Endothelial cell of umbilical vein (primary cell): Measurements from ENCODE around the gene TNFAIP1. TPM values are rescaled to one million over a fixed set of nuclear protein-coding genes. Genes with fewer than 3 reads are reported as not detected.

Experiments
- BruUV-seq: library from RNA; stranded (reverse); fragments of 400-500 nt; replicated peaks from 2 replicates; lab custom pipeline; 2021; lab: Mats Ljungman, UMichigan
- CTCF ChIA-PET: fragments of 300-600, 350-600 bp; sonication (Branson Sonifier 250); formaldehyde crosslinking; loops from one replicate; lab custom pipeline; 2021; ENCODE audit warnings: antibody characterized with exemption, inconsistent platforms; lab: Charles Lee
- POLR2A ChIA-PET: fragments of 300-600, 350-600 bp; sonication (Branson Sonifier 250); formaldehyde crosslinking; loops from one replicate; lab custom pipeline; 2021; ENCODE audit warnings: antibody characterized with exemption, inconsistent platforms; lab: Charles Lee
- DNase-seq: peaks from one replicate; pipeline ENCODE4 v3.0.0-alpha.2; 2011; ENCODE audit warnings: low read depth, low spot score
- FAIRE-seq: peaks from 2 replicates; lab custom pipeline; 2011; peaks lifted over from hg19 to GRCh38; lab: Jason Lieb, UNC
- H2AFZ ChIP-seq: 2 replicates; pipeline ENCODE4 v1.6.0; 2012; ENCODE audit warnings: low read depth, low read length, control low read depth, inconsistent platforms
- H3K27ac ChIP-seq: 2 replicates; pipeline ENCODE4 v1.5.1; 2011; ENCODE audit warnings: low read depth, mild to moderate bottlenecking, control low read depth, low read length, moderate library complexity; ENCODE audit not compliant: insufficient read depth
- H3K27me3 ChIP-seq, 2 experiments: 2 replicates each; pipeline versions ENCODE4 v1.6.0 to v1.6.1; 2011; ENCODE audit warnings: low read length in 2 of 2, mixed read lengths in 1 of 2; ENCODE audit not compliant: control insufficient read depth in 2 of 2, insufficient read depth in 2 of 2
- H3K36me3 ChIP-seq, 2 experiments: 2 replicates in 1 of 2; 3 replicates in 1 of 2; pipeline ENCODE4 v1.5.1; 2011; ENCODE audit warnings: low read length in 2 of 2, mild to moderate bottlenecking in 1 of 2, moderate library complexity in 1 of 2; ENCODE audit not compliant: control insufficient read depth in 2 of 2, insufficient read depth in 2 of 2; ENCODE audit errors: extremely low read depth in 1 of 2
- H3K4me1 ChIP-seq: 3 replicates; pipeline ENCODE4 v1.5.1; 2011; ENCODE audit warnings: mild to moderate bottlenecking, low read length; ENCODE audit not compliant: control insufficient read depth, insufficient read depth; ENCODE audit errors: extremely low read depth
- H3K4me2 ChIP-seq: 2 replicates; pipeline ENCODE4 v1.6.1; 2011; ENCODE audit warnings: low read length, control low read depth, mixed read lengths; ENCODE audit not compliant: insufficient read depth
- H3K4me3 ChIP-seq, 3 experiments: fragments of 200-600 bp in 1 of 3; sonication (generic), shearing (Covaris generic) in 1 of 3; replicated peaks in 1 of 3; 2 replicates each; pipeline ENCODE4 v1.5.1; 2011 to 2016; ENCODE audit warnings: control low read depth in 3 of 3, low read length in 3 of 3, mild to moderate bottlenecking in 2 of 3, inconsistent platforms in 1 of 3, low read depth in 1 of 3, moderate library complexity in 1 of 3; ENCODE audit not compliant: insufficient read depth in 1 of 3
- H3K79me2 ChIP-seq: 2 replicates; pipeline ENCODE4 v1.6.0; 2012; ENCODE audit warnings: low read length, inconsistent platforms; ENCODE audit not compliant: control insufficient read depth, insufficient read depth
- H3K9ac ChIP-seq: replicated peaks from 2 replicates; pipeline ENCODE3; 2011; ENCODE audit warnings: low read length, control low read depth; ENCODE audit not compliant: insufficient read depth; ENCODE audit errors: extremely low read depth
- H3K9me1 ChIP-seq: replicated peaks from 3 replicates; pipeline ENCODE4 v1.6.0; 2011; ENCODE audit warnings: mild to moderate bottlenecking, low read length; ENCODE audit not compliant: control insufficient read depth, insufficient read depth; ENCODE audit errors: extremely low read depth
- H3K9me3 ChIP-seq: replicated peaks from 2 replicates; pipeline ENCODE4 v1.5.1; 2012; ENCODE audit warnings: low read length, inconsistent platforms; ENCODE audit not compliant: control insufficient read depth, insufficient read depth
- H4K20me1 ChIP-seq: replicated peaks from 2 replicates; pipeline ENCODE3; 2011; ENCODE audit warnings: mild to moderate bottlenecking, low read length; ENCODE audit not compliant: control insufficient read depth, insufficient read depth; ENCODE audit errors: extremely low read depth
- FOS ChIP-seq: IDR thresholded peaks from 2 replicates; pipeline ENCODE4 v1.6.1; 2011; ENCODE audit warnings: mild to moderate bottlenecking, low read length, moderate library complexity, borderline replicate concordance; ENCODE audit not compliant: insufficient read depth
- dilution Hi-C: fragments of 300-500 bp; cut with MboI; formaldehyde crosslinking; loops from one replicate; pipeline ENCODE4 v1.15.0; 2019; ENCODE audit warnings: low sequenced_read_pairs; ENCODE audit not compliant: extremely low pct_ligation_motif_present
- intact Hi-C: fragments of 100-400 bp; cut with micrococcal nuclease; formaldehyde crosslinking; loops from one replicate; pipeline ENCODE4 v1.10.0; 2022
- polyA plus RNA-seq, 4 experiments: library from polyadenylated mRNA; depleted of rRNA in 3 of 4; stranded (reverse) in 3 of 4; unstranded in 1 of 4; fragments of >200 nt; gene quantifications; 2 replicates each; pipeline versions ENCODE4 v1.2.1 to v1.2.3, GENCODE V29; 2011 to 2012; ENCODE audit warnings: missing spikeins in 1 of 4
- total RNA-seq: library from RNA; stranded (reverse); gene quantifications from 2 replicates; pipeline ENCODE4 v1.2.3, GENCODE V29; 2021
- TF ChIP-seq, protein P1 (sequence below), 2 donors: IDR thresholded peaks; 1 replicate in 1 of 2; 2 replicates in 1 of 2; pipeline ENCODE4 v1.5.1; 2011; ENCODE audit warnings: low read length in 2 of 2, mild to moderate bottlenecking in 2 of 2, moderate library complexity in 2 of 2, control low read depth in 1 of 2, inconsistent platforms in 1 of 2, low read depth in 1 of 2; ENCODE audit not compliant: insufficient read depth in 1 of 2; ENCODE audit errors: extremely low read depth in 1 of 2

TNFAIP1 gene
- total and polyA plus RNA-seq, 2 donors (not counting 3 experiments of a cell fraction or from before 2014, with no cell fraction given): 85.7 to 89.6 TPM

DNA sequence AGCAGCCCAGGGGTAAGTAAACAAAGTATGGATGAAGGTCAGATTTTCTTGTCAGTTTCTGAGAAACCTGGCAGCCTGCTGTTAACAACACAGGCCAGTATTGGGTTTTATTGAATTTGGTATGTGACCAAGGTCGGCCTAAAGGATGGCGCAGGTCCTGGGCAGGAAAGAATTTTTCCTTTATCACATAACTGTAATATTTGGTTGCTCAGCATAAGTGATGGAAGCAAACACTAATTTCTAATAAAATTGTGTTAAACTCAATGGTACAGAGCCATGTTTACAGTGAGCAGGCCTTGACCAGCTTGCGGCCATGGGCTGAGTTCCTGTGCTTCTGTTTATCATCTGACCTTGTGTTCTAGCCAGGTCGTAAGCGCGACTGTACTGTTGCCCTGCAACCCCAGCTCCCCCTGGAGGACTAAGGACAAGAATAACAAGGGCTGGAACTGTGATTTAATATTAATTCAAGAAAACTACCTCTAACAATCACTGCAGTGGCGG is 11.2 kb downstream of the TNFAIP1 start:
- H3K4me3 ChIP-seq: no peak overlapping the region
- BruUV-seq: no TSS peak
- TF ChIP-seq, protein P1, sequence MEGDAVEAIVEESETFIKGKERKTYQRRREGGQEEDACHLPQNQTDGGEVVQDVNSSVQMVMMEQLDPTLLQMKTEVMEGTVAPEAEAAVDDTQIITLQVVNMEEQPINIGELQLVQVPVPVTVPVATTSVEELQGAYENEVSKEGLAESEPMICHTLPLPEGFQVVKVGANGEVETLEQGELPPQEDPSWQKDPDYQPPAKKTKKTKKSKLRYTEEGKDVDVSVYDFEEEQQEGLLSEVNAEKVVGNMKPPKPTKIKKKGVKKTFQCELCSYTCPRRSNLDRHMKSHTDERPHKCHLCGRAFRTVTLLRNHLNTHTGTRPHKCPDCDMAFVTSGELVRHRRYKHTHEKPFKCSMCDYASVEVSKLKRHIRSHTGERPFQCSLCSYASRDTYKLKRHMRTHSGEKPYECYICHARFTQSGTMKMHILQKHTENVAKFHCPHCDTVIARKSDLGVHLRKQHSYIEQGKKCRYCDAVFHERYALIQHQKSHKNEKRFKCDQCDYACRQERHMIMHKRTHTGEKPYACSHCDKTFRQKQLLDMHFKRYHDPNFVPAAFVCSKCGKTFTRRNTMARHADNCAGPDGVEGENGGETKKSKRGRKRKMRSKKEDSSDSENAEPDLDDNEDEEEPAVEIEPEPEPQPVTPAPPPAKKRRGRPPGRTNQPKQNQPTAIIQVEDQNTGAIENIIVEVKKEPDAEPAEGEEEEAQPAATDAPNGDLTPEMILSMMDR (IDR thresholded peaks at IDR 0.05; ENCODE audit: extremely low read depth in 1 of 2, insufficient read depth in 1 of 2, low read depth in 1 of 2, low read length in 2 of 2): peak; percentile 59 to 61
- TF ChIP-seq FOS: no peak
- dilution Hi-C loops (no loop called here), intact Hi-C loops (loop anchor here (1.0 to 2.0 kb wide), 6 partner anchors 10 to 541 kb away; partner anchors contain the start of genes LYRM9 and TMEM97)
- no peaks in the 10 kb centered on the region for H4K20me1 ChIP-seq
- H3K27me3 ChIP-seq: no peaks in the 10 kb centered on the region
- no peaks in the 10 kb centered on the region for H3K9me1 ChIP-seq
- peak overlapping the region; percentile 60 for H3K9ac ChIP-seq
- ChIA-PET POLR2A (interaction anchor here (1.3 to 3.3 kb wide), 3 partner anchors 10 to 24 kb away, joined by 4 to 34 read pairs (median 13); partner anchors contain the start of genes IFT20, POLDIP2, SARM1 and TNFAIP1), CTCF (interaction anchor here (0.6 to 3.9 kb wide), 12 partner anchors 9 to 587 kb away, joined by 3 to 31 read pairs (median 6); partner anchors contain the start of genes IFT20, LYRM9, POLDIP2 and TNFAIP1)
- no peaks in the 10 kb centered on the region for H3K9me3 ChIP-seq
- peaks cover 25 to 41% of the 10 kb centered on the region in 2 experiments for H3K36me3 ChIP-seq
- H3K4me1 ChIP-seq: peaks cover 32% of the 10 kb centered on the region
- H3K79me2 ChIP-seq: no peaks in the 10 kb centered on the region
- peak overlapping the region; percentile 88 for H3K27ac ChIP-seq
- DNase-seq (peak; percentile 90), FAIRE-seq (no peak)
- peak overlapping the region; percentile 39 for H3K4me2 ChIP-seq
- no peak overlapping the region for H2AFZ ChIP-seq
